ENCODE measurements around the gene ST6GAL2.

Gene ST6GAL2

DNA sequence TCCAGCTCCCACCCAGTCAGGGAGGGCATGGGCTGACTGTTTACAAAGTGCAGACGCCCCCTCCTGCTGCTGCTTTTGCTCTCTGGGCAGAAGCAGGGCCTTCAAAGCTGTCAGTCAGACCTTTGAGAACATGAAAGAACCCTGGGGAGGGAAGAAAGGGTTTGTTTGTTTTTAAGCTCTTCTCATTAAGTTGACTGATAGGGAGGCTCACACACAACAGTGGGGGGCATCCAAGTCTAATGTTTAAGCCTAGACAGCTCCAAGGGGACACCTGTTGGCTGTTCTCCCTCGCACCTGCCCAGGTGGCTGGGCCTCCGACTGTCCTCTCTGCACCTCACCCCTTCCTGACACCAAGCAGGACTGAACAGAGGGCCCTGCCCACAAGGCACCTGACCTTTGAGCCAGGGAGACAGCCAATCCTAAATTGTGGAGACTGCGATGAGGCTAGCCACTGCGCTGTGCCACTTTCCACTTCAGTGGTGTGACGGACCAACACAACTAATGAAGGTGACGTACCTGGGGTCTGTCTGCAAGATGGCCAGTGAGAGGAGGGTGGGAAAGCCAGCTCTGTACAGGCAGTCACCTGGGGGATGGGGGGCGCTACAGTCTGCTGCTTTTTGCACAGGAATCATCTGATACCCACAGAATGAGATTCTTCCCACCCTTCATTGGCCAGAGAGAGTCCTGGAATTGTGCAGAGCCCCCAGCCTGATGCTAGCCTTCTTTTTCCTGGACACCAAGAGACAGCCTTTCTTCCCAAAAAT, 16.3 kb downstream of the ST6GAL2 start:
- Mint-ChIP-seq H3K36me3 (no peaks in the 10 kb centered on the region), H3K4me3 (no peak overlapping the region), H3K9me3 (peaks cover 2% of the 10 kb centered on the region), H3K27ac (no peak overlapping the region), H3K27me3 (no peaks in the 10 kb centered on the region), H3K4me1 (no peaks in the 10 kb centered on the region)
- ATAC-seq, result peak; percentile 32

DNA sequence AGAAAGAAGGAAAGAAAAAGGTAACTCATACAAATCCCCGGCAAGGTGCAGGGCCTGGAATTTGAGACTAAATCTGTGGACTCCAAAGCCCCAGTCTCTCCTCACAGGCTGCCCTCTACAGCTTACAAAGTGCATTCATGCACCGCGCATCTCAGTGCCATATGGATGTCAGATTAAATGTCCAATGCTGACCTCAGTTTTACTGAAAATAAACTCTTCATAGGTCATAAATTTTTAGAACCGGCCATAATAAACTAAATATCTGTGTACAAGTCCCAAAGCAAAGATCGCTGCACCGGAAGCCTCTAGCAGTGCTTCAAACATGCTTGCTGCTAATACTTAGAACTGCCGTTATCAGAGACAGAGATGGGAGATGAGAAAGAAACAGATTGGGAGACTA, 17.7 kb downstream of the ST6GAL2 start:
- no peaks in the 10 kb centered on the region for H3K4me1 Mint-ChIP-seq
- H3K9me3 Mint-ChIP-seq, result peaks cover 2% of the 10 kb centered on the region
- H3K27ac Mint-ChIP-seq, result no peak overlapping the region
- ATAC-seq, result no peak
- no peaks in the 10 kb centered on the region for H3K36me3 Mint-ChIP-seq
- no peaks in the 10 kb centered on the region for H3K27me3 Mint-ChIP-seq
- no peak overlapping the region for H3K4me3 Mint-ChIP-seq

DNA sequence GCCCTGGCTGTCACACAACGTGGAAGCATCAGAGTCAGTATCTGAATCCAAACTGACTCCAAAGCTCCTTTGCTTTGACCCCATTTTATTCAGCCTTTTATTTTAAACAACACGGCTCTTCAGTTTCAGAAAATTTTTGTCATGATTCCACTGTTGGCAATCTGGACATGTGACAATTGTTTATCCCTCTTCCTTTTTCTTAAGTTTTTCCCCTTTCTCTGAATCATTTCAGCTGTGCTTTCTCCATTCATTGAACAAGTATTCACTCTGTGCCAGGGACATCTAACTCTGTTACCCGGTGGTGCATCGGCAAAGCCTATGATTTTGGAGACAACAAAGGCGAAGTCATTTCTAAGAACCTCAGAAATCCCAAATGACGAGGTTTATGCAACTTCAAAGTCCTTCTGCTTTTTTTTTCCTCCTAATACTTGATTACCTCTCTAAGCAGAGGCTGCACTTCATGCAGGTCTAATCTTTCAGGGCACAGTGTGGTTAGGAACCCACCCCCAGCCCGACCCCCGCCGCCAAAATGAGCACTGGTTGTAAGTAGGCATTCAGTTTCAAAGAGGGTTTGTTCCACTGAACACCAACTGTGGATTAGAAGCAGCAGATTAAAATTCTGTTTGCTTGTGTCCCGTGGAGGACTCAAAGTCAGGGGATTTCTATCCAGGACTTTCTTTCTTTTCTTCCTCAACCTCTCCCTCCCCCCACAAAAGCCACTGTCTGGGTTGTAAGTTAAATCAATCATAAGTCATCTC, 18.6 kb downstream of the ST6GAL2 start:
- ATAC-seq, result no peak
- Mint-ChIP-seq H3K4me1 (no peaks in the 10 kb centered on the region), H3K27ac (no peak overlapping the region), H3K4me3 (no peak overlapping the region), H3K36me3 (no peaks in the 10 kb centered on the region), H3K9me3 (peaks cover 2% of the 10 kb centered on the region), H3K27me3 (no peaks in the 10 kb centered on the region)

DNA sequence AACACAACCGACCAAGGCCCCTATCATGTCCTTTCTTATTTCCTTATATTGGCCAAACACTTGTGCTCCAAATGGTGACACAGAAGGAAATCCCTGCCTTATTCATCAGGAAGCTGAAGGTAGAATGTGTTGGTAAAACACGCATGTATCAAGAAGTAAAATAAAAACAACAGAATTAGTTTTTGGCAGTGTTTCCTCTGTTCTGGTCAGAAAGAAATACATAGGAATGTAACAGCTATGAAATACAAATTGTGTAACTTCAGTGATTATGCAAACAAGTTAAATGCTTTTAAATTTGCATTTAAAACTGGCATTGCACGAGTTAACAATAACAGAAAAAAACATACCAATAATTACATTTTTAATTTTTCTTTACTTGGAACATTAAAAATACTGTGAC, 19.3 kb downstream of the ST6GAL2 start:
- H3K27ac Mint-ChIP-seq, result no peak overlapping the region
- peaks cover 2% of the 10 kb centered on the region for H3K9me3 Mint-ChIP-seq
- no peaks in the 10 kb centered on the region for H3K27me3 Mint-ChIP-seq
- no peaks in the 10 kb centered on the region for H3K36me3 Mint-ChIP-seq
- H3K4me1 Mint-ChIP-seq, result no peaks in the 10 kb centered on the region
- no peak overlapping the region for H3K4me3 Mint-ChIP-seq
- ATAC-seq, result no peak

DNA sequence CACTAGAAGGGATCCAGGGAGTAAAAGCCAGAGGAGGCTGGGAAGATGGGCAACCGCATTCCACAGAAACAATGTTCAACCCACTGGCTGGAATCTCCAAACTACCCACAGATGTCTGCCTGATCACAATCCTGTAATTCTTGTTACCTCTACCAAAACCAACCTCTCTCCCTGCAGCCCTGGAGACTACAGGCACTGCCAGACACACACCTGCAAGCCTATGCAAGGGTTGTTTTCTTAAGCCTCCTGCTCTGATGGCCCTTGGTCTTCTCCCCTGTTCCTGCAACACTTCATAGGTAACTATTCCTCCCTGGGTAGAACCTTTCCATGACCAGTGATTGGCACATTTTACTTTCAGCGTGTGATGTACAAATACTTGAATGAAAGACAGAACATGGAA, 21.9 kb downstream of the ST6GAL2 start:
- Mint-ChIP-seq H3K27ac (no peak overlapping the region), H3K4me1 (no peaks in the 10 kb centered on the region), H3K4me3 (no peak overlapping the region), H3K27me3 (no peaks in the 10 kb centered on the region), H3K36me3 (no peaks in the 10 kb centered on the region), H3K9me3 (peaks cover 9% of the 10 kb centered on the region)
- ATAC-seq, result no peak

DNA sequence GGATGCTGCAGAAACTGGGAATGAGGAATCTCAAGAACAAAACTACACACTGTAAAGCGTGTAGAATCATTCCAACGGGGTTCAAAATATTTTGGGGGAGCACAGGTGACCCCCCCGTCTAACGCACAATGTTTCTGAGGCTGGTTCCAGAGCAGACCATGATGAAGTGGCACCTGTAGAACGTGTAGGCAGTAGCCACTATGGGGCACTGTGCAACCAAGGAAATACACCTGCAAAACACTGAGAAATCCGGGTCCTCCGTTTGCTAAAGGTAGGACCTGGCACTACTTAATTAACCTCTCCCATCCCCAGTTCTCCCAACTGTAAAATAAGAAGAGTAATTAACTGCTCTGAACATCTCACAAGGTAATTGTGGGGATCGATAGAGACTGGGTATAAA, 22.6 kb downstream of the ST6GAL2 start:
- Mint-ChIP-seq H3K4me3 (no peak overlapping the region), H3K4me1 (no peaks in the 10 kb centered on the region), H3K27me3 (no peaks in the 10 kb centered on the region), H3K36me3 (no peaks in the 10 kb centered on the region), H3K27ac (no peak overlapping the region), H3K9me3 (peaks cover 12% of the 10 kb centered on the region)
- no peak for ATAC-seq

DNA sequence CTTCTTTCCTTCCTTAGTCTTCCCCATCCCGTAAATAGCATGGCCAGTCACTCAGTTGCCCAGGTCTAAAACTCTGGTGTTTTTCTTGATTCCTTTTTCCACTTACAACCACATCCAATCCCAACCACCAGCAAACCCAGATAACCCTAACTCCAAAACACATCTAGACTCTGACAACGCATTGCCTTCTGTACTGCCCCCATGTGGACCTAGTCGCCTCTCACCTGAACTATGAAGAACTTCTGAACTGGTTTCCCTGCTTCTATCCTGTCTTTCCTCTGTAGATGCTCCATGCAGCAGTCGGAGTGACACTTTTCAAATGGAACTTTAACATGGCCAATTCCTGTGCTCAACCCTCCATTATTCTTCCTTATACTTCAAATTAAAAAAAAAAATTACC, 26.5 kb downstream of the ST6GAL2 start:
- no peak overlapping the region for H3K4me3 Mint-ChIP-seq
- no peaks in the 10 kb centered on the region for H3K4me1 Mint-ChIP-seq
- H3K27ac Mint-ChIP-seq, result no peak overlapping the region
- no peak for ATAC-seq
- H3K36me3 Mint-ChIP-seq, result no peaks in the 10 kb centered on the region
- H3K9me3 Mint-ChIP-seq, result peaks cover 15% of the 10 kb centered on the region
- no peaks in the 10 kb centered on the region for H3K27me3 Mint-ChIP-seq

DNA sequence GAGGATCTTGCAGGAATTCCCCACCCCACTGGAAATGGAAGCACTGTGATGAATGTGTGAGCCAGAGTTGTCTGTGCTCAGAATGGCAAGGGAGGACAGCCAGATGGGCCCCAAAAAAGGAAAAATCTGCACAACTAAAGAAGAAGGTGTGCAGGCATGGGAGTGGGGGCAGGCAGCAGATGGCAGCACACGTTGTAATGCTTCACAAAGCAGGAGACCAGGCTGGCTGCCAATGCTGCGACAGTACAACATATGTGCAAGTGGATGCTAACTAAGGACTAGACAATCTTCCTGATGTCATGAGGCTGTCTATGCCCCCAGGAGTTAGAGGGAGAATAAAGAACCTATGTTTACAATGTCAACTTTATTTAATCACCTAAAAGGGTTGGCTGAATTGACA, 27.2 kb downstream of the ST6GAL2 start:
- Mint-ChIP-seq H3K27ac (no peak overlapping the region), H3K4me1 (no peaks in the 10 kb centered on the region), H3K36me3 (no peaks in the 10 kb centered on the region), H3K9me3 (peaks cover 15% of the 10 kb centered on the region), H3K4me3 (no peak overlapping the region), H3K27me3 (no peaks in the 10 kb centered on the region)
- no peak for ATAC-seq

DNA sequence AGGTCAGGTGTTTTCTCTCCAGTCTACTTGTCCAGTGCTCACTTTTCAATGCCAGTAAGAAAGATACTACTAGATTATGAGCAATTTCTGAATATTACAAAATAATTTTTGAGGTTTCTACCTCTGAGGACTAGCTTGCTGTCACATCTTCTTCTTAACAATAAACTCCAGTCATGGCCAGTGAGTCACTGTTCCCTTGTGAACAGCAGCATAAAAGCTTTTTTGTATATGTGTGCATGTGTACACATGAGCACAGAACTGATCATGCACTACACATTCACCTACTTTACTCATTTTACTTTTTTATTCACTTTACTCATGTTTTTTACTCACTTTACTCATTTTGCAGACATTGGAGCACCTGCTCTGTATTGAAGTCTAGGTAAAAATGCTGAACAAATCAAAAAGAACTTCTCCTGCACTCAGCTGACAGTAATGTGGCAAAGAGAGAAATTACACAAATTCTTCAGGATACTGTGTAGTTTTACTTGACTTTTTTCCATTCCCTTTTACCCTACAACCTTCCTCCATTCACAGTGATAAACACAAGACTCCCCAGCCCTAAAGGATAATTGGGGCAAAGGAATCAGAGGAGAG, 28.0 kb downstream of the ST6GAL2 start:
- no peaks in the 10 kb centered on the region for H3K27me3 Mint-ChIP-seq
- no peaks in the 10 kb centered on the region for H3K36me3 Mint-ChIP-seq
- no peak overlapping the region for H3K27ac Mint-ChIP-seq
- no peak overlapping the region for H3K4me3 Mint-ChIP-seq
- ATAC-seq, result no peak
- no peaks in the 10 kb centered on the region for H3K4me1 Mint-ChIP-seq
- peaks cover 15% of the 10 kb centered on the region for H3K9me3 Mint-ChIP-seq

DNA sequence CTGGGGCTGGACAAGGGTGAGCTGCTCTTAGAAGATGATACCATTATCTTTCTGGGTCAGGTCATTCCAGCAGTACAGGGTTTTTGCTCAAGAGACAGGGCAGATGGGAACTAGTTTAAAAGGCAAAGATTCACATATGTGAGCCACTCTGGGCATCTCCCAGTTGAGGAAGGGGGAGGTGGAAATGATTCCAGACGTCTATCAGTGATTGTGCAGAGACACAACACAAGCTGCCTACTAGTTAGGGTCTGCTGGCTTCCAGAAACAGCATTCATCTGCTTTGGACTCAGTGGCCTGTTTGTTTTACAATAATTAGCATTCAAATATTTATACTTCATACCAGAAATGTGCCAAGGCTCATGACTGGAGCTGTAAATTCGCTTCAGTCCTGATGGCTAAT, 32.3 kb downstream of the ST6GAL2 start:
- peaks cover 5% of the 10 kb centered on the region for H3K9me3 Mint-ChIP-seq
- no peak overlapping the region for H3K4me3 Mint-ChIP-seq
- no peak for ATAC-seq
- H3K27ac Mint-ChIP-seq, result no peak overlapping the region
- no peaks in the 10 kb centered on the region for H3K27me3 Mint-ChIP-seq
- no peaks in the 10 kb centered on the region for H3K4me1 Mint-ChIP-seq
- no peaks in the 10 kb centered on the region for H3K36me3 Mint-ChIP-seq

DNA sequence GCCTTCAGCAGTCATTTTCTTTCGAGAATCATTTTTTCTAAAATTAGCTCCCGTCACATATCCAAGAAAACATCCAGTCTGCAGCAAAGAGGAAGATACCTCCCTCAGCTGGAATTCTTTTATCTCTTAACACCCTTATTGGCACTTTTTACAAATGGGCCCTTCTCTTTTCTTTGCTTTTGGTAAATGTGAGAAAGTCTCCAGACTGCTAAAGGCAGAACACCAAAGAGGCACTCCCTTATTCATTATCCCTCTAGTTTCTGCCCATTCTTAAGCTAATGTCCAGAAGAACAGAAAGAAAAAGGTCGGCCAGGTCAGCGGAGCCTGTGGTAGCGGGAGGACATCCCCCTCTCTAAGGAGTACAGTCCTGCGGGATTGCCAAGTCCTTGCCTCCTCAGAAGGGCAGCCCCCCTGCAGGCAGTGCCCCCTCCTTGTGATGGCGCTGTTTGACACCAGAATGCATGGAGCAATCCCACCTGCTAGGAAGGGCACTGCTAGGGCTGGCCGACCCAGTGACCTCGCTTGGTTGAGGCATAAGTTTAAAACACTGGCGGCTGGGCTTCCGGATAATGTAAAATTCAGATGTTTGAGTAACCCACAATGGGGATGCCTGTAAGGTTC, 34.0 kb downstream of the ST6GAL2 start:
- no peak for ATAC-seq
- no peaks in the 10 kb centered on the region for H3K27me3 Mint-ChIP-seq
- no peaks in the 10 kb centered on the region for H3K9me3 Mint-ChIP-seq
- no peak overlapping the region for H3K4me3 Mint-ChIP-seq
- no peak overlapping the region for H3K27ac Mint-ChIP-seq
- no peaks in the 10 kb centered on the region for H3K36me3 Mint-ChIP-seq
- no peaks in the 10 kb centered on the region for H3K4me1 Mint-ChIP-seq

DNA sequence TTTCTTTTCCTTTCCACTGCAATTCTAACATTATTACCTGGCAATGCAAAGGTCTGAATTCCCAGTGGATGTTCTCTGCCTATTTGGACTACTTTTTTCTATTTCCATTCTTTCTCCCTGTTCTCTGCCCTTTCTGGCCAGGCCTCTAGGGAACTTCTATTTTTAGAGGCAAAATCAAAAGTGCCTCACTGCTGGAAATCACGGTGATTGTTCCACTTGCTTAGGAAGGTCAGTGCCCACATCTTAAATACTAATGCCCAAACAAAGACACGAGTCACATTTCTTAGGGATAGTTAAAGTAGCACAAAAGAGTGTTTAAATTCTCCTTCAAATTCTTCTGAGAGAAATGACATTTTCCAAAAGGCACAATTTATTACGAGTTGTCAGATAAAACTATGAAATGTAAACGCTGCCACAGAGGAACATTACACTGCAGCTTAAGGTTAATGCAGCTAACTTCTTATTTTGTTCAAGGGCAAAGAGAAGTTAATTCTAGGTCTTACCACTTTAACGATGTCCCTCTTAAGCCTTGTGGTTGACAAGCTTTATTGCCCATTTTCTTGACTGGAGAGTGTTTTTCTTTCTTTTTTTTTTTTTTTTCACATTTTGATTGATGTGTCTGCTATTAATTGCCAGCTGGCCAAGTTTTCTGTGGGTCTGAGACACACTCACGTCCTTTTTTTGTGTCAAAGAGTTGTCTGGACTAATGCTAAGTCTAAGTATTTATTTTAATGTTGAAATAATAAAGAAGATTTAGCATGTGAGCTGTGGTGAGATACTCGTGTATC, 34.7 kb downstream of the ST6GAL2 start:
- no peak for ATAC-seq
- no peaks in the 10 kb centered on the region for H3K9me3 Mint-ChIP-seq

DNA sequence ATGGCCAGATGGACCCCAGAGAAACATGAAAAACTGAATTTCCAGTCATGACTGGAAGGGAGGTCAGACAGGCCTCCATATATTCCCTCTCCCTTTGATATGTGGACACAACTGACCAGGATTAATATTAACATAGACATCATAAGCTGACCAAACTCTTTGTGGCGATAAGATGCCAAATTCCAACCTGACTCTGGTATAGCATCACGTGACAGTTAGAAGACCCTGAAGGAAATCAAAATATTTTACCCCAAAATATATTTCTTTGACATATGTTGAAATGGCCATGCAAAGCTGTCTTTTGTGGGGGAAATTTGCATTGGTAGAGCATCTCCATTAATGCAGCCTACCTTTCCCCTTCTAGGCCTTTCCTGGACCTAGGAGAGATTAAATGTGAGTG, 36.7 kb downstream of the ST6GAL2 start:
- no peaks in the 10 kb centered on the region for H3K27me3 Mint-ChIP-seq

More for the DNA sequence above, 34.7 kb downstream of the ST6GAL2 start:
- Mint-ChIP-seq H3K27ac (no peak overlapping the region), H3K27me3 (no peaks in the 10 kb centered on the region), H3K36me3 (no peaks in the 10 kb centered on the region), H3K4me1 (no peaks in the 10 kb centered on the region), H3K4me3 (no peak overlapping the region)

DNA sequence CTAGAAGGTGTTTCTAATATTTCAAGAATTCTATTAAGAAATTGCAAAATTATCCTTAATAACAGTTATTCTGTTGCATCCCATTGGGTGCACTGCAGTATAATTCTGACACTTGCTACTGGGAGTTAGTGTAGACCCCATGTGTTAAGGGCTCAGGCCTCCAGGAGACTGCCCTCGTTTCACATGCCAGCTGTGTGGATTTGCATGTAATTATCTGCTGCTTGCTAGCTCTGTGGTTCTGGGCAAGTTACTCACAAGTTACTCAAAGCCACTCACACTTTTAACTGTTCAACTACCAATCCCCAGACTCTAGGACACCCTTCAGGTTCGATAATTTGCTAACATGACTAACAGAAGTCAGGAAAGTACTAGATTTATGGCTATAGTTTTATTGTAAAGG, 38.6 kb downstream of the ST6GAL2 start:
- H3K36me3 Mint-ChIP-seq, result no peaks in the 10 kb centered on the region
- H3K9me3 Mint-ChIP-seq, result no peaks in the 10 kb centered on the region
- H3K27me3 Mint-ChIP-seq, result no peaks in the 10 kb centered on the region
- ATAC-seq, result no peak
- H3K27ac Mint-ChIP-seq, result no peak overlapping the region
- H3K4me3 Mint-ChIP-seq, result no peak overlapping the region
- H3K4me1 Mint-ChIP-seq, result no peaks in the 10 kb centered on the region

More for the DNA sequence above, 36.7 kb downstream of the ST6GAL2 start:
- no peaks in the 10 kb centered on the region for H3K9me3 Mint-ChIP-seq
- no peaks in the 10 kb centered on the region for H3K4me1 Mint-ChIP-seq
- H3K27ac Mint-ChIP-seq, result no peak overlapping the region
- no peaks in the 10 kb centered on the region for H3K36me3 Mint-ChIP-seq
- no peak for ATAC-seq
- H3K4me3 Mint-ChIP-seq, result no peak overlapping the region

DNA sequence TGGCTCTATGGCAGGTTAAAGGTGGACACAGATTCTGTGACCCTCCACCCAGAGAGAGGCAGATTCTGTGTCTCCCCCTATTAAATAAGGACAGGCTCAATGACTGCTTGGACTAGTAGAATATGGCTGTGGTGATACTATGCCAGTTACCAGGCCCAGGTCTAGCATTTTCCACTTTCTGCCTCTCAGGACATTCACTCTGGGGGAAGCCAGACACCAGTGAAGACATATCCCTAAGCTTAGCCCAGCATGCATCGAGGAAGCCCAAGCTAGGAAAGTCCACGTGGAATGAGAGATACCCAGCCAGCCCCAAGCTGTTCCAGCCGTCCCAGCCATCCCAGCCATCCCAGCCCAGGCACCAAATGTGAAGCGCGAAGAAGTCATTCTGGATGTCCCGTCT, 40.3 kb downstream of the ST6GAL2 start:
- Mint-ChIP-seq H3K36me3 (no peaks in the 10 kb centered on the region), H3K4me1 (no peaks in the 10 kb centered on the region), H3K27ac (no peak overlapping the region), H3K27me3 (no peaks in the 10 kb centered on the region), H3K9me3 (no peaks in the 10 kb centered on the region), H3K4me3 (no peak overlapping the region)
- no peak for ATAC-seq
